Measurements from ENCODE around the gene ACTN2. TPM values are rescaled to one million over a fixed set of nuclear protein-coding genes. Genes with fewer than 3 reads are reported as not detected.

ACTN2 gene
- total RNA-seq, 1 donor from 2014 or later, result 5.0 TPM

DNA sequence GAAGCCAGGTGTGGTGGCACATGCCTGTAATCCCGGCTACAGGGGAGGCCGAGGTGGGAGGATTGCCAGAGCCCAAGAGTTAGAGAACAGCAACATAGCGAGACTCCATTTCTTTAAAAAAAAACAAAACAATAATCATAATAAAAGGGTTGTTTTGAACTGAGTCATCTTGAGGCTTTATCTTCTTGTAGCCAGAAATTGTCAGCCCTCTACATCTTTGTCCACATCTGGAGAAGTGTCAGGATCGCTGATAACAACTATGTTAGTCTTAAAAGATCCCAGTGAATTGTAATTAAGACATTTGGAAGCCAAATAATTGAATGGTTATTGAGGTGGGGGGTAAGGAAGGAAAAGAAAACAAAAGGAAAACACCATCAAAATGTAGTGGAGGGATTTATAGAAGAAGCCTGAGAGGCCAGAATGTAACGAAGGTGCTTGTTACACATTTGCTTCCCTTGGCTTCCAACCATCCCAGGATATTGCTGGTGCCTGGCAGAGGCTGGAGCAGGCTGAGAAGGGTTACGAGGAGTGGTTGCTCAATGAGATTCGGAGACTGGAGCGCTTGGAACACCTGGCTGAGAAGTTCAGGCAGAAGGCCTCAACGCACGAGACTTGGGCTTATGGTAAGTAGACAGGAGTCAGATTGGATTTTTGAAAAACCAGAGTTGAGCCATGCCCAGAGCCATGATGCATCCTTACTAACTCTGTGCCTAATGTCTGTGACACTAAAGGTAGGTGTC lies 56.3 kb downstream of the ACTN2 start:
- DNase-seq (ENCODE audit: low spot score), result no peak

GRCh38 chr1:236744533-236744932 lies 58.2 kb downstream of the ACTN2 start:
- DNase-seq (ENCODE audit: low spot score), result no peak

- DNase-seq (ENCODE audit: low spot score), result no peak
Observed at GRCh38 chr1:236746785-236747184, 60.5 kb downstream of the ACTN2 start.

- DNase-seq (ENCODE audit: low spot score), result no peak
Observed at GRCh38 chr1:236747311-236747985, 61.1 kb downstream of the ACTN2 start.

GRCh38 chr1:236748268-236748870 lies 62.1 kb downstream of the ACTN2 start:
- DNase-seq (ENCODE audit: low spot score), result no peak

DNA sequence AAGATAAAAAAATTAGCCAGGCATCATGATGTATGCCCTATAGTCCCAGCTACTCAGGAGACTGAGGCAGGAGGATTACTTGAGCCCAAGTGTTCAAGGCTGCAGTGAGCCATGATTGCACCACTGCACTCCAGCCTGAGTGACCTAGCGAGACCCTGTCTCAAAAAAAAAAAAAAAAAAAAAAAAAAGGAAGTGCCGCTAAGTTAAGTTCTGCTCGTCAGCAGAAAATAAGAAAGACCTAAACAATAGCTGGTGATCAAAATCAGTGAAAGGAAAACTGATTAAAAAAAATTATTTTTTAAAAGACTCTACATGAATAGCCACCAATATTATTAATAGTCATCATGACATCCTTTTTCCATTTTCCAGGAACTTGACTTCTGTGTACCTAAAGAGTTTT lies 64.6 kb downstream of the ACTN2 start:
- DNase-seq (ENCODE audit: low spot score), result no peak

GRCh38 chr1:236751385-236751784 lies 65.1 kb downstream of the ACTN2 start:
- DNase-seq (ENCODE audit: low spot score), result no peak

GRCh38 chr1:236751935-236752334 lies 65.6 kb downstream of the ACTN2 start:
- no peak for DNase-seq (ENCODE audit: low spot score)

DNA sequence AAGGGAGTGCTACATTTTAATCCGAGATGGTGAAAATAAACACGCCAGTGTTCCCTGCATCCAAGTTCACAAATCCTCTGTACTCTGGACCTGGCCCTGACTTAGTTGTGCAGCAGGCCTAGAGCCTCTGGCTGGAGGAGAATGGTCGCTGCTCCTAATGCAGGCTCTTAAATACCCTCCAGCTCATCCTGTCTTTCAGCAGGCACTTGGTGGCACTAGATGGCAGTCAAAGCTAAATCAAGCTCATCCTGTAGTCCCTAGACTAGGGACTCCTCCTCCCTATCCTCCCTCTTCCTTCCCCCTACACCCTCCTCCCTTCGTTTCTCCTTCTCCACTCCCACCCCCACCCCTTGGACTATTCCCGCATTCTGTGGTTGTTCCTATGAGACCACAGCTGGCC lies 67.2 kb downstream of the ACTN2 start:
- DNase-seq (ENCODE audit: low spot score), result peak; percentile 16

DNA sequence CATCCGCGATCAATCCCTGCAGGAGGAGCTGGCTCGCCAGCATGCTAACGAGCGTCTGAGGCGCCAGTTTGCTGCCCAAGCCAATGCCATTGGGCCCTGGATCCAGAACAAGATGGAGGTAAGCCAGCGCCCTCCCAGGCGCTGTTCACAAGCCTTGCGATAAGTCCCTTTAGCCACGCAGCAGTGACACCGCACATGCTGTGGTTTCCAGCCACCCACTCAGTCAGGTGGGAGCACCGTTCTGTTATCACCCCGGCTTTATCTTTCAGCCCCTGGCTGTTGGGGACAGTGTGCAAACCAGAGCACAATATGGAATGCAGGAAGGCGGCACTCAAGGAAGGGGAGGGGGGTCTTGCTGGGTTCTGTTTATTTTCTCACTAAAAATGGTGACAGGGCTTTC lies 67.7 kb downstream of the ACTN2 start:
- no peak for DNase-seq (ENCODE audit: low spot score)

GRCh38 chr1:236754525-236755210 lies 68.4 kb downstream of the ACTN2 start:
- no peak for DNase-seq (ENCODE audit: low spot score)

GRCh38 chr1:236757640-236758039 lies 71.3 kb downstream of the ACTN2 start:
- DNase-seq (ENCODE audit: low spot score), result no peak

DNA sequence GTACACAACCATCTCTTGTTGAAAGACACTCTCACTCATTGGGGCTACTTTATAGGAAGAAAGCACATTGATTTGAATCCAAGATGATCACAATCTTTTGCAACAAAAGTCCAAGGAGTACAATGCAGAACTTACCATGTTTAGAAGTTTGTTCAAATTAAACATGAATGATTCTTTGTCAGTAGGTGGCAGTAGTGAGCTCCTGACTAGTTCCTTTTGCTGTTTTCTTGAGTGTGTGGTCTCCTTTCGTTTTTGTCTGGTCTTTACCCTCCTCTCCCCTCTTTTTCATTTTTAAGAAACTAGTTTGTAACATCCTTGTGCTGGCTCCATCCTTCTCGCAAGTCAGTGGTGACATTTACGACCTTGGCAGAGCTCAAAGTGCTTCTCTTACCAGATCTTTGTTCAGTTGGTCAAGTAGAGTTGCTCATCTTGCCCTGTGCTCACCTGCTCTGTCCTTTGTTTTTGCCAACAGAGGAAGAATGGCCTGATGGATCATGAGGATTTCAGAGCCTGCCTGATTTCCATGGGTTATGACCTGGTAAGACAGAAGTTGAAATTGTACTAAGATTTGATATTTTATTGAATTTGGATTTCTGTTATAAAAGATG lies 73.1 kb downstream of the ACTN2 start:
- no peak for DNase-seq (ENCODE audit: low spot score)

DNA sequence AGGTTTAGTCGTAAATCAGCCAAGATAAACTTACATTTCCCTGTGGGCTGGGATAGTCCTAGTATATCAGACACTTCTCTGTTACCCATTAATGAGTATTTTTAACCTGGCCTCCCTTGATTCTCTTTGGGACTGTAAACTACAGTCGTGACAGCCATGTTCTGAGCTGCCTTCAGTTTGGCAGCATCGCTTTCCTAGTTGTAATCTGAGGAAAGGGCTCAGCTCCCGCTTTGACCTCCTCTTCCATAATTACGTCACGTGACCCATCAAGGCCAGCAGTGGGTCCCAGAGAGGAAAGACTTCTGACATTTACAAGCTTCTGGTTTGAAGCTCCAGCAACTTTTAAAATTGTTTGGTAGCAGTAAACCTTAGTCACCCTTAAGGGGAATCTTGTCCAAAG lies 74.2 kb downstream of the ACTN2 start:
- DNase-seq (ENCODE audit: low spot score), result no peak

GRCh38 chr1:236760986-236761385 lies 74.7 kb downstream of the ACTN2 start:
- DNase-seq (ENCODE audit: low spot score), result no peak

- DNase-seq (ENCODE audit: low spot score), result no peak
Observed at GRCh38 chr1:236761397-236762132, 75.3 kb downstream of the ACTN2 start.

- DNase-seq (ENCODE audit: low spot score), result no peak
Observed at GRCh38 chr1:236762410-236762809, 76.1 kb downstream of the ACTN2 start.

DNA sequence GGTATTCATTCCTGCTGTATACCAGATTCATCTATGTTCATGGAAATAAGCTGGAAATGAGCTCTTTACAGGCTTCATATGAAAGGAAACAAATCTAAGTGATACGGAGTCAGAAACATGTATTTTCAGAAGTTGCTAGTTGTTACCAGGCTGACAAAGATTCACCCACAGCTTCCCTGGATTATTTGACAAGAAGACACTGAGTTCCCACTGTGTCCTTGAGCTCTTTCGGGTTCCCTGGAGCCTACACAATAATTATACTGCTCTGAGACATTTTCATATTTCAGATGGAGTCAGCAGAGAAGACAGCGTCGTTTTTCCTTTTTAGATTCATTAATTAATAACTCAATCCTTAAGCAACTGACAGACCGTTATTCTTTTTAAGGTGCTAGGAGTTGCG lies 79.5 kb downstream of the ACTN2 start:
- no peak for DNase-seq (ENCODE audit: low spot score)

- no peak for DNase-seq (ENCODE audit: low spot score)
Observed at GRCh38 chr1:236766506-236766905, 80.2 kb downstream of the ACTN2 start.

DNA sequence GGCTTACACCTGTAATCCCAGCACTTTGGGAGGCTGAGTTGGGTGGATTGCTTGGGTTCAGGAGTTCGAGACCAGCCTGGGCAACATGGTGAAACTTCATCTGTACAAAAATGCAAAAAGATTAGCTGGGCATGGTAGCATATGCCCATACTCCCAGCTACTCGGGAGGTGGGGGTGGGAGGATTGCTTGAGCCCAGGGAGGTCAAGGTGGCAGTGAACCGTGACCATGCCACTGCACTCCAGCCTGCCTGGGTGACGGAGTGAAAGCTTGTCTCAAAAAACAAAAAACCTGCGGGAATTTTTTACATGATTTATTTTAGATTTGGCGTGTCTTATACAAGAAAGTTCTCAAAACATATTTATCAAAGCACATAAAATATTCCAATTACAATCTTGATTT lies 81.0 kb downstream of the ACTN2 start:
- no peak for DNase-seq (ENCODE audit: low spot score)

GRCh38 chr1:236768601-236769000 lies 82.3 kb downstream of the ACTN2 start:
- no peak for DNase-seq (ENCODE audit: low spot score)
